HG03457 (cell line): ENCODE results near the gene GSDMA.

Experiments
- ATAC-seq: cut with Tn5 transposase; IDR thresholded peaks from one replicate; pipeline ENCODE4 v1.9.1; 2021; ENCODE audit warnings: moderate number of reproducible peaks; ENCODE audit not compliant: unreplicated experiment

The GSDMA gene

DNA sequence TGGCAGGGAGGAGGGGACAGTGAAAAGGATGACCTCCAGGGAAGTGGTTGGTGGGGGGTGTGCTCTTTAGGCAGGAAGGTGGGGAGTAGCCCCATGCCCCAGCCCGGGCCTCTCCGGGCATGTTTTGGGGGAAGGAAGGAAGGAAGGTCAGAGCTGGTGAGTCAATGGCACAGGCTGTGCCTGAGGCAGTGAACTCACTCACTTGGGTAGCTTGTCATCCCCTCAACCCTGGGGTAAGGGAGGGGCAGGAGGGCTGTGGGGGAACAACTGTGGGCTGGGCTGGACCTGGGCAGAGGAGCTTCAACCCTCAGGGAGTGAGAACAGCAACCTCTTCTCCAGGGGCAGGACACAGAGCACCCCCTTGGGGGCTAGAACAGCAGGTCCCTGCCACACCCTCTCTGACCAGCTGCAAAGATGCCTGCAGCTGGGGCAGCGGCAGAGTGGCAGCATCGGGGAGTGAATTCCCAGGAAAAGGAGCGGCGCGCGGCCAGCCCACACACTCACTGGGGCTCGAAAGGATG lies 58.7 kb downstream of the GSDMA start:
- no peak for ATAC-seq

DNA sequence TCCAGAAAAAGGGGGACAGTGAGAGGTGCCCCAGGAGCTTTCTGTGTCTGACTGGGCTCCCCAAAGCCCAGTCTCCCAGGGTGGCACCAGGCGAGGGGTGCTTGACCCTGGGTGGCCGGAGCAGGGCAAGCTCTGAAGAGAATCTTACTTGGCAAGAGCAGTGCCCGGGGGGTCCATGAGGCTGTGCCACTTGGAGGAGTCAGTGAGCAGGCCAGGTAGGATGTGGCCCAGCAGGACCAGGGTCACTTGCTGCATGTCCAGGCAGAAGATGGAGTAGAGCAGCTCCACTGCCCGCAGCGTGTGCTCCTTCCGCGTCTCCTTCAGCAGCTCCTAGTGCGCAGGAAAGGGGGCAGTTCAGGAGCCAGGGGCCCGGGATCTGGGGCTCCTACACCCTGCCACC lies 59.7 kb downstream of the GSDMA start:
- no peak for ATAC-seq

- no peak for ATAC-seq
Observed at GRCh38 chr17:40022961-40023541, 60.2 kb downstream of the GSDMA start.

GRCh38 chr17:40023590-40024292 lies 60.9 kb downstream of the GSDMA start:
- no peak for ATAC-seq

GRCh38 chr17:40024901-40025300 lies 62.1 kb downstream of the GSDMA start:
- no peak for ATAC-seq

- no peak for ATAC-seq
Observed at GRCh38 chr17:40025559-40025958, 62.8 kb downstream of the GSDMA start.

DNA sequence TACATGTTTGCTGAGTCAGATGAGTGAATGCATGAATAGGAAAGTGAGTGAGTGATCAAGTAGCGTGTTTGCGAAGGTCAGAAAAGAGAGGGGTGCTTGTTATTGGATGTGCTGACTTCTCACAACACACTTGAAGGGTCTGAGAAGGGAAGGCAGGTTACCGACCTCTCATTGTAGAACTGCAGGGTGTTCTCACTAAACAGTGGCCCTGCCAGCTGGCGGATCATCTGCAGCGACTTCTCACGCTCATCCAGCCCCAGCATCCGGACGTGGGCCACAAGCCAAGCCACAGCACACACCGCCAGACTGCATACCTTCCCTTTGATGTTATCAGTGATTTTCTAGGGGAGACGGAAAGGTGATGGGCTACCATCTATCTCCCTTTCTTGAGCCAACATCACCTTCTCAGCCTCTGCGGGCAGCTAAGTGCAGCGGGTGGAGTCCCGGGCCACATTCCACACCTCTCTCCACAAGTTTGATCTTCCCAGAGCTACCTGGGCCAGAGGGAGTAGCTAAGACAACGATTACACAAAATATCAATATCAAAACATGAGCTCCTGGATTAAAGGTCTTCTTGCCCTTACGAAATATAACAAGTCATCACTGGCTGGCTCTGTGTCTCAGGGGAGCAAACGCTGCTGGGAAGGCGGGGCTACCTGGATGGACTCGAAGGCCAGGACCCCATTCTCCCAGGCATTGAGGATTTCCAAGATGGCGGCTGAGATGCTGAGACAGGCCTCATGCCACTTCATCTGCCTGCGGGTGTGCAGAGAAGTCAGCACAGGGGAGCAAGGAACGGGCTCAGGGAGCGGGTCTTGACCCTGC lies 63.4 kb downstream of the GSDMA start:
- ATAC-seq = no peak

DNA sequence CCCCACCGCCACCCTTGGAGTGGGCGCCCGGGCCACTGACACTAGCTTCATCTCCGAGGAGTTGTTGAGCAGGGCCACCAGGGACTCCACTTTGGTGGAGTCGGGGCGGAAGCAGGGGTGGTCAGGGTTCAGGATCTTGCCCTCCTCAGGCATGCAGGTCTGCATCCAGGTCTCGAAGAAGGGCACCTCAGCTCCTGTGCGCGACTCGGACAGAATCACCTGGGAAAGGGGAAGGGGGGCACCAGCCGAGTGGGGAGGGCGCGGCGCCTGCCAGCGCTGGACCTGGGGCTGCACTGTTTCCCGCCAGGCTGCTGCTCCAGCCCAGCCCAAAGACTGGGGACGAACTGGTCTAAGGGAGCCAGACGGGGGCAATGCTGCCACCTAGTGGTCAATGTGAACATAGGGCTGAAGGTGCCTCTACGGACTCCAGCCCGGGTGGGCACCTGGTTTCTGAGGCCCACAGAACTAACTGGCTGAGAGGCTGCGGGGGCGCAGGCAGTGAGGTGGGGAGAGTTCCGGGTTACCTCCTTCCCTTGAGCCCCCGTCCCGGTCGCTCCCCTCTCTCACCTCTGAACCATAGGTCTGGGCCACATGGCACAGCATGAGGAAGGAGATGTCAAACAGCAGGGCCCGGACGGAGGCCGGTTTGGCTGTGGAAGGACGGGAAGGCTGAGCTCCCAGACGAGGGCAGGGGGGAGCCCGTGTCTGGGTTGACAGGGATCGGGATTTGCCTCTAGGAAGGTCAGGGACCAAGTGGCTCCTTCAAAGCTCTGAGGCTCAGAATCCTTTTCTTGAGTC lies 64.2 kb downstream of the GSDMA start:
- ATAC-seq = no peak
